ENCODE data around the gene CEP104. TPM values are rescaled to one million over a fixed set of nuclear protein-coding genes. Genes with fewer than 3 reads are reported as not detected.

CEP104 gene
- total and polyA plus RNA-seq, 2 donors (not counting 1 experiment from before 2014, with no cell fraction given), result 25.4 to 28.9 TPM

- Histone ChIP-seq H4K20me1 (ENCODE audit: control insufficient read depth, extremely low read depth, insufficient read depth, low read length) (no peaks in the 10 kb centered on the region), H2AFZ (ENCODE audit: low read length) (no peak overlapping the region), H3K4me1 (ENCODE audit: control insufficient read depth, extremely low read depth, insufficient read depth, low read length) (no peaks in the 10 kb centered on the region), H3K79me2 (ENCODE audit: control insufficient read depth, insufficient read depth, low read length) (no peaks in the 10 kb centered on the region), H3K9me3 (ENCODE audit: control insufficient read depth, insufficient read depth, low read depth, low read length) (no peaks in the 10 kb centered on the region), H3K4me2 (ENCODE audit: extremely low read depth, insufficient read depth, low read length) (no peak overlapping the region), H3K36me3 (ENCODE audit: control insufficient read depth, insufficient read depth, low read length) (peaks cover 8% of the 10 kb centered on the region), H3K9ac (ENCODE audit: insufficient read depth, low read length) (no peak overlapping the region), H3K27ac (ENCODE audit: insufficient read depth, low read length) (no peak overlapping the region), H3K27me3 (ENCODE audit: control insufficient read depth, insufficient read depth, low read length) (no peaks in the 10 kb centered on the region), H3K4me3 (replicated peaks in 1 of 4; ENCODE audit: control extremely low read depth in 1 of 4, insufficient read depth in 1 of 4, low read depth in 3 of 4, low read length in 4 of 4) (no peak overlapping the region)
- no peak for DNase-seq (ENCODE audit: low read depth in 2 of 2)
- TF ChIP-seq CTCF (conservative IDR thresholded peaks at IDR 0.05 in 1 of 2, IDR thresholded peaks at IDR 0.05 in 1 of 2; ENCODE audit: low read depth in 1 of 2, low read length in 2 of 2) (no peak), EZH2 (IDR thresholded peaks at IDR 0.05; ENCODE audit: low read length, missing control alignments) (no peak)
Measured at GRCh38 chr1:3837200-3837599, 19.8 kb downstream of the CEP104 start.

DNA sequence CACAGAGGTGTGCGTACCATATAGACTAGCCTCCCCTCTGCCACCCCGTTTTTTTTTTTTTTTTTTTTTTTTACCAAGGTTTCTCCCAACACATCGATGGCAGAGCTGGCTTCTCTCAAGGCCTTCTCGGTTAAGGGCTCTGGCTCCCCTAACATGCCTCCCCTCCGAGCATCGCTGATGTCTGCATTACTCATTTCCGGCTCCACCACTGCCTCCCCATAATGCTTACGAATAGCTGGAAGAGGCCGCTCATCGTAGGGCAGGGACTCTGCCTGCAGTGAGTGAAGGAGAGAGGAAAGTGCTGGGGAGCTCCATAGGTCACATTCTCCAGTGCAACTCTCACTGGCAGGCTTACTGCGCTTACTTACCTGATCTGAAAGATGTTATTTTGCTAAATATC lies 20.6 kb downstream of the CEP104 start:
- no peak for TF ChIP-seq EZH2 (IDR thresholded peaks at IDR 0.05; ENCODE audit: low read length, missing control alignments)
- no peak for TF ChIP-seq CTCF (conservative IDR thresholded peaks at IDR 0.05 in 1 of 2, IDR thresholded peaks at IDR 0.05 in 1 of 2; ENCODE audit: low read depth in 1 of 2, low read length in 2 of 2)

GRCh38 chr1:3834701-3835100 lies 22.3 kb downstream of the CEP104 start:
- Histone ChIP-seq H3K27ac (ENCODE audit: insufficient read depth, low read length) (no peak overlapping the region), H4K20me1 (ENCODE audit: control insufficient read depth, extremely low read depth, insufficient read depth, low read length) (no peaks in the 10 kb centered on the region), H3K4me3 (replicated peaks in 1 of 4; ENCODE audit: control extremely low read depth in 1 of 4, insufficient read depth in 1 of 4, low read depth in 3 of 4, low read length in 4 of 4) (no peak overlapping the region), H3K9me3 (ENCODE audit: control insufficient read depth, insufficient read depth, low read depth, low read length) (no peaks in the 10 kb centered on the region), H3K79me2 (ENCODE audit: control insufficient read depth, insufficient read depth, low read length) (no peaks in the 10 kb centered on the region), H3K4me1 (ENCODE audit: control insufficient read depth, extremely low read depth, insufficient read depth, low read length) (no peaks in the 10 kb centered on the region), H3K27me3 (ENCODE audit: control insufficient read depth, insufficient read depth, low read length) (no peaks in the 10 kb centered on the region), H3K9ac (ENCODE audit: insufficient read depth, low read length) (no peak overlapping the region), H2AFZ (ENCODE audit: low read length) (no peak overlapping the region), H3K4me2 (ENCODE audit: extremely low read depth, insufficient read depth, low read length) (no peak overlapping the region), H3K36me3 (ENCODE audit: control insufficient read depth, insufficient read depth, low read length) (peaks cover 15% of the 10 kb centered on the region)
- TF ChIP-seq CTCF (conservative IDR thresholded peaks at IDR 0.05 in 1 of 2, IDR thresholded peaks at IDR 0.05 in 1 of 2; ENCODE audit: low read depth in 1 of 2, low read length in 2 of 2) (no peak), EZH2 (IDR thresholded peaks at IDR 0.05; ENCODE audit: low read length, missing control alignments) (no peak)
- DNase-seq (ENCODE audit: low read depth in 2 of 2), result no peak

More for the DNA sequence above, 20.6 kb downstream of the CEP104 start:
- H3K27ac ChIP-seq (ENCODE audit: insufficient read depth, low read length), result no peak overlapping the region
- H3K9me3 ChIP-seq (ENCODE audit: control insufficient read depth, insufficient read depth, low read depth, low read length), result no peaks in the 10 kb centered on the region
- H3K79me2 ChIP-seq (ENCODE audit: control insufficient read depth, insufficient read depth, low read length), result no peaks in the 10 kb centered on the region
- no peaks in the 10 kb centered on the region for H3K4me1 ChIP-seq (ENCODE audit: control insufficient read depth, extremely low read depth, insufficient read depth, low read length)
- no peaks in the 10 kb centered on the region for H4K20me1 ChIP-seq (ENCODE audit: control insufficient read depth, extremely low read depth, insufficient read depth, low read length)
- no peak overlapping the region for H2AFZ ChIP-seq (ENCODE audit: low read length)
- no peak overlapping the region for H3K4me3 ChIP-seq (replicated peaks in 1 of 4; ENCODE audit: control extremely low read depth in 1 of 4, insufficient read depth in 1 of 4, low read depth in 3 of 4, low read length in 4 of 4)
- H3K36me3 ChIP-seq (ENCODE audit: control insufficient read depth, insufficient read depth, low read length), result peaks cover 12% of the 10 kb centered on the region
- no peak overlapping the region for H3K9ac ChIP-seq (ENCODE audit: insufficient read depth, low read length)
- H3K27me3 ChIP-seq (ENCODE audit: control insufficient read depth, insufficient read depth, low read length), result no peaks in the 10 kb centered on the region
- H3K4me2 ChIP-seq (ENCODE audit: extremely low read depth, insufficient read depth, low read length), result no peak overlapping the region
- peak in 1 of 2 donors; percentile 69 for DNase-seq (ENCODE audit: low read depth in 2 of 2)

Data from fibroblast of lung (primary cell).